ENCODE data around the gene VPS39.

VPS39 gene

DNA sequence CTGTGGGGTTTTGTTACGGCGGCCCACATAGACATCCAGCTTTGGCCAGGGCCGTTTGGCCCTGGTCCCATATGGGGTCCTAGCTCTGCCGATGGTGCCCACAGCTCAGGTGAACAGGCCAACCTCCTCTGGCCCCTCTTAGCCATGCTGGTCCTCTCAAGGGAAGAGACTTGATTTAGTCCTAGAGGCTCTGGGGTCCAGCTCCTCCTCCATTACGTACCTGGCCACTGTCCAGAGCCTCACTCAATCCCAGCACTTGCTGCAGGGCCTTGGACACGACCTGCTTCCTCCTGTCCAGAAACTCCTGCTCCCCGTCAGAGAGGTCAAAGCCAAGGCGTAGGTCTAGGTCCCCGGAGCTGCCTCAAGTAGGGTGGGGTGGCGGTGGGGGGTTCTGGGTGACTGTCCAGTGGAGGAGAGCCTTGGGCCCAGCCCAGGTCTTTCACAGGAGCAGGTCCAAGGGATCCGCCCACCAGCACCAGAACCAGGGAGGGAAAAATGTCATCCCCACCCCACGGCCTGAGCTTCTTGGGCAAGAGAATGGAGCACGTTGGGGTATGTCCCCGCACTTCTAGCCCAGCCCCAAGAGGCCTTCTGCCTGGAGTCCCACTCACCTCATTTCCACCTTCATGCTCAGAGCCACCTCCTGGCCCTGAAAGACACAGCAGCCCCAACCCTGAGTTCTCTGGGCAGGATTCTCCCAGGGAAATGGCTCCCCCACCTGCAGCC is 58.4 kb downstream of the VPS39 start:
- Histone ChIP-seq H3K36me3 (ENCODE audit: low read length) (no peaks in the 10 kb centered on the region), H3K9me2 (replicated peaks; ENCODE audit: insufficient read depth, low read length) (no peaks in the 10 kb centered on the region), H4K20me1 (ENCODE audit: low read depth, low read length) (no peaks in the 10 kb centered on the region), H3K4me3 (ENCODE audit: insufficient read depth, low read length, poor library complexity, severe bottlenecking) (no peak overlapping the region), H3F3A (ENCODE audit: insufficient read depth) (no peaks in the 10 kb centered on the region), H3K79me2 (ENCODE audit: insufficient read depth, low read length) (no peaks in the 10 kb centered on the region), H3K27ac (ENCODE audit: low read depth, low read length) (no peak overlapping the region), H2AFZ (ENCODE audit: low read depth, low read length, severe bottlenecking) (no peak overlapping the region), H3K27me3 (ENCODE audit: low read length) (no peaks in the 10 kb centered on the region), H3K4me2 (ENCODE audit: low read depth, low read length, poor library complexity, severe bottlenecking) (no peak overlapping the region), H3K9me3 (ENCODE audit: insufficient read depth, low read length) (no peaks in the 10 kb centered on the region), H3K9ac (ENCODE audit: low read length) (no peak overlapping the region)
- TF ChIP-seq, protein P1, sequence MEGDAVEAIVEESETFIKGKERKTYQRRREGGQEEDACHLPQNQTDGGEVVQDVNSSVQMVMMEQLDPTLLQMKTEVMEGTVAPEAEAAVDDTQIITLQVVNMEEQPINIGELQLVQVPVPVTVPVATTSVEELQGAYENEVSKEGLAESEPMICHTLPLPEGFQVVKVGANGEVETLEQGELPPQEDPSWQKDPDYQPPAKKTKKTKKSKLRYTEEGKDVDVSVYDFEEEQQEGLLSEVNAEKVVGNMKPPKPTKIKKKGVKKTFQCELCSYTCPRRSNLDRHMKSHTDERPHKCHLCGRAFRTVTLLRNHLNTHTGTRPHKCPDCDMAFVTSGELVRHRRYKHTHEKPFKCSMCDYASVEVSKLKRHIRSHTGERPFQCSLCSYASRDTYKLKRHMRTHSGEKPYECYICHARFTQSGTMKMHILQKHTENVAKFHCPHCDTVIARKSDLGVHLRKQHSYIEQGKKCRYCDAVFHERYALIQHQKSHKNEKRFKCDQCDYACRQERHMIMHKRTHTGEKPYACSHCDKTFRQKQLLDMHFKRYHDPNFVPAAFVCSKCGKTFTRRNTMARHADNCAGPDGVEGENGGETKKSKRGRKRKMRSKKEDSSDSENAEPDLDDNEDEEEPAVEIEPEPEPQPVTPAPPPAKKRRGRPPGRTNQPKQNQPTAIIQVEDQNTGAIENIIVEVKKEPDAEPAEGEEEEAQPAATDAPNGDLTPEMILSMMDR (IDR thresholded peaks at IDR 0.05; ENCODE audit: insufficient read depth, low read length, poor library complexity, severe bottlenecking) = no peak
- no peak for TF ChIP-seq EZH2phosphoT487 (conservative IDR thresholded peaks at IDR 0.05; ENCODE audit: low read length)

DNA sequence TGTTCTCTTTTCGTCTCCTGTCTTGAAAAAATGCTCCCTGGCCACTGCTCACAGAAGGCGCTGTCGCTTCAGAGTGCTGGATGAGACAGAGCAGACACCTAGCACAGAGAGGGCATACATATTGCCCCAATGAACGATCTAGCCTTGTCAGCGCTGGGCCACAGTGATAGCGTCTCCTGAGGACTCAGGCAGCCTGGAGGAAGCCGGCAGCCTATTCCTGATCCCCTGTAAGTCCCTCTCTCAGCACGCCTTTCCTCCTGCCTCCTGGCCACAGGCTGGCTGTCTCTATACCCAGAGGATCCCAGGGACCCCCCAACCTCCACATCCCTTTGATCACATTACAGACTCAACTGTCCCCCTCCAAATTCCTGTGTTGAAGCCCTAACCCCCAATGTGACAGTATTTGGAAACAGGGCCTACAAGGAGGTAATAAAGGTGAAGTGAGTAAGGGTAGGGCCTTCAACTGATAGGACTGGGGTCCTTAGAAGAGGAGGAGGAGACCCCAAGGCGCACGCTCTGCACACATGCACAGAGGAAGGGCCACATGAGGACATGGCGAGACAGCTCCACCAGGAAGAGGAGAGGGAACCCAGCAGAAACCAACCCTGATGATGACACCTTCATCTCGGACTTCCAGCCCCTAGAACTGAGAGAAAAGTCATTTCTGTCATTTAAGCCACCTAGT is 59.2 kb downstream of the VPS39 start:
- H3K4me3 ChIP-seq (ENCODE audit: insufficient read depth, low read length, poor library complexity, severe bottlenecking) = no peak overlapping the region
- no peak overlapping the region for H3K9ac ChIP-seq (ENCODE audit: low read length)
- H4K20me1 ChIP-seq (ENCODE audit: low read depth, low read length) = no peaks in the 10 kb centered on the region
- no peak overlapping the region for H2AFZ ChIP-seq (ENCODE audit: low read depth, low read length, severe bottlenecking)
- H3K79me2 ChIP-seq (ENCODE audit: insufficient read depth, low read length) = no peaks in the 10 kb centered on the region
- no peaks in the 10 kb centered on the region for H3K9me2 ChIP-seq (replicated peaks; ENCODE audit: insufficient read depth, low read length)
- no peaks in the 10 kb centered on the region for H3K27me3 ChIP-seq (ENCODE audit: low read length)
- no peaks in the 10 kb centered on the region for H3F3A ChIP-seq (ENCODE audit: insufficient read depth)
- H3K36me3 ChIP-seq (ENCODE audit: low read length) = no peaks in the 10 kb centered on the region
- TF ChIP-seq, protein P1 (IDR thresholded peaks at IDR 0.05; ENCODE audit: insufficient read depth, low read length, poor library complexity, severe bottlenecking) = no peak
- no peak for TF ChIP-seq EZH2phosphoT487 (conservative IDR thresholded peaks at IDR 0.05; ENCODE audit: low read length)
- H3K27ac ChIP-seq (ENCODE audit: low read depth, low read length) = no peak overlapping the region
- no peaks in the 10 kb centered on the region for H3K9me3 ChIP-seq (ENCODE audit: insufficient read depth, low read length)
- no peak overlapping the region for H3K4me2 ChIP-seq (ENCODE audit: low read depth, low read length, poor library complexity, severe bottlenecking)

DNA sequence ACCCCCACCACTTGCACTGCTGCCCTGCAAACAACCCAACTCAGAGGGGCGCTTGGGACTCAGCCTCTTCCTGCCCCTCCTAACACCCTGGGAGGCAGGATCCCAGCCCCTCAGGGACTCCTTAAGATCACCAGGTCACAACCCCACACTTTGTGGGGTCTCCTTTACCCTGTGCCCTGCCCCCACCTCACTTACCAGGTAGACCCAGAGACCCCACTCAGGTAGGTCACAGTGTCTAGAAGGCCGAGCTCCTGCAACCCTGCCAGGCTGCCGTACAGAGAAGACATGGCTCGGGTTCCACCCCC is 60.7 kb downstream of the VPS39 start:
- no peak overlapping the region for H2AFZ ChIP-seq (ENCODE audit: low read depth, low read length, severe bottlenecking)
- no peaks in the 10 kb centered on the region for H3F3A ChIP-seq (ENCODE audit: insufficient read depth)
- H3K4me2 ChIP-seq (ENCODE audit: low read depth, low read length, poor library complexity, severe bottlenecking) = no peak overlapping the region
- H3K9ac ChIP-seq (ENCODE audit: low read length) = no peak overlapping the region
- no peaks in the 10 kb centered on the region for H3K9me2 ChIP-seq (replicated peaks; ENCODE audit: insufficient read depth, low read length)
- H3K9me3 ChIP-seq (ENCODE audit: insufficient read depth, low read length) = no peaks in the 10 kb centered on the region
- no peak overlapping the region for H3K27ac ChIP-seq (ENCODE audit: low read depth, low read length)
- TF ChIP-seq, protein P1 (IDR thresholded peaks at IDR 0.05; ENCODE audit: insufficient read depth, low read length, poor library complexity, severe bottlenecking) = no peak
- no peak for TF ChIP-seq EZH2phosphoT487 (conservative IDR thresholded peaks at IDR 0.05; ENCODE audit: low read length)
- no peaks in the 10 kb centered on the region for H3K36me3 ChIP-seq (ENCODE audit: low read length)
- H4K20me1 ChIP-seq (ENCODE audit: low read depth, low read length) = no peaks in the 10 kb centered on the region
- no peaks in the 10 kb centered on the region for H3K27me3 ChIP-seq (ENCODE audit: low read length)
- no peak overlapping the region for H3K4me3 ChIP-seq (ENCODE audit: insufficient read depth, low read length, poor library complexity, severe bottlenecking)
- no peaks in the 10 kb centered on the region for H3K79me2 ChIP-seq (ENCODE audit: insufficient read depth, low read length)

Measured in SU-DHL-6 (cell line).